ENCODE data around the gene LTF. TPM values are rescaled to one million over a fixed set of nuclear protein-coding genes. Genes with fewer than 3 reads are reported as not detected.

Gene LTF
- total RNA-seq, 1 donor from 2014 or later, result 0.53 TPM

- no peak overlapping the region for H3K27ac Mint-ChIP-seq
- no peak for DNase-seq (ENCODE audit: low spot score, unreplicated experiment)
- peaks cover 10% of the 10 kb centered on the region for H3K27me3 Mint-ChIP-seq
- TF ChIP-seq, protein P1, sequence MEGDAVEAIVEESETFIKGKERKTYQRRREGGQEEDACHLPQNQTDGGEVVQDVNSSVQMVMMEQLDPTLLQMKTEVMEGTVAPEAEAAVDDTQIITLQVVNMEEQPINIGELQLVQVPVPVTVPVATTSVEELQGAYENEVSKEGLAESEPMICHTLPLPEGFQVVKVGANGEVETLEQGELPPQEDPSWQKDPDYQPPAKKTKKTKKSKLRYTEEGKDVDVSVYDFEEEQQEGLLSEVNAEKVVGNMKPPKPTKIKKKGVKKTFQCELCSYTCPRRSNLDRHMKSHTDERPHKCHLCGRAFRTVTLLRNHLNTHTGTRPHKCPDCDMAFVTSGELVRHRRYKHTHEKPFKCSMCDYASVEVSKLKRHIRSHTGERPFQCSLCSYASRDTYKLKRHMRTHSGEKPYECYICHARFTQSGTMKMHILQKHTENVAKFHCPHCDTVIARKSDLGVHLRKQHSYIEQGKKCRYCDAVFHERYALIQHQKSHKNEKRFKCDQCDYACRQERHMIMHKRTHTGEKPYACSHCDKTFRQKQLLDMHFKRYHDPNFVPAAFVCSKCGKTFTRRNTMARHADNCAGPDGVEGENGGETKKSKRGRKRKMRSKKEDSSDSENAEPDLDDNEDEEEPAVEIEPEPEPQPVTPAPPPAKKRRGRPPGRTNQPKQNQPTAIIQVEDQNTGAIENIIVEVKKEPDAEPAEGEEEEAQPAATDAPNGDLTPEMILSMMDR (IDR thresholded peaks at IDR 0.05; ENCODE audit: unreplicated experiment), result no peak
- no peaks in the 10 kb centered on the region for H3K9me3 Mint-ChIP-seq (ENCODE audit: low read depth)
- H3K4me1 Mint-ChIP-seq (ENCODE audit: low read depth), result no peaks in the 10 kb centered on the region
- no peaks in the 10 kb centered on the region for H3K36me3 Mint-ChIP-seq (ENCODE audit: insufficient read depth)
- no peak overlapping the region for H3K4me3 Mint-ChIP-seq (ENCODE audit: low read depth)
Measured at GRCh38 chr3:46506526-46506925, 41.8 kb upstream of the LTF start.

GRCh38 chr3:46505953-46506352 lies 41.2 kb upstream of the LTF start:
- Mint-ChIP-seq H3K9me3 (ENCODE audit: low read depth) (no peaks in the 10 kb centered on the region), H3K4me1 (ENCODE audit: low read depth) (no peaks in the 10 kb centered on the region), H3K27me3 (peaks cover 12% of the 10 kb centered on the region), H3K36me3 (ENCODE audit: insufficient read depth) (no peaks in the 10 kb centered on the region), H3K4me3 (ENCODE audit: low read depth) (no peak overlapping the region), H3K27ac (no peak overlapping the region)
- TF ChIP-seq, protein P1 (IDR thresholded peaks at IDR 0.05; ENCODE audit: unreplicated experiment), result no peak
- DNase-seq (ENCODE audit: low spot score, unreplicated experiment), result no peak

- Mint-ChIP-seq H3K4me3 (ENCODE audit: low read depth) (no peak overlapping the region), H3K36me3 (ENCODE audit: insufficient read depth) (no peaks in the 10 kb centered on the region), H3K9me3 (ENCODE audit: low read depth) (no peaks in the 10 kb centered on the region), H3K27ac (no peak overlapping the region), H3K27me3 (peaks cover 12% of the 10 kb centered on the region), H3K4me1 (ENCODE audit: low read depth) (no peaks in the 10 kb centered on the region)
- DNase-seq (ENCODE audit: low spot score, unreplicated experiment), result no peak
- TF ChIP-seq, protein P1 (IDR thresholded peaks at IDR 0.05; ENCODE audit: unreplicated experiment), result no peak
Measured at GRCh38 chr3:46504789-46505188, 40.1 kb upstream of the LTF start.

DNA sequence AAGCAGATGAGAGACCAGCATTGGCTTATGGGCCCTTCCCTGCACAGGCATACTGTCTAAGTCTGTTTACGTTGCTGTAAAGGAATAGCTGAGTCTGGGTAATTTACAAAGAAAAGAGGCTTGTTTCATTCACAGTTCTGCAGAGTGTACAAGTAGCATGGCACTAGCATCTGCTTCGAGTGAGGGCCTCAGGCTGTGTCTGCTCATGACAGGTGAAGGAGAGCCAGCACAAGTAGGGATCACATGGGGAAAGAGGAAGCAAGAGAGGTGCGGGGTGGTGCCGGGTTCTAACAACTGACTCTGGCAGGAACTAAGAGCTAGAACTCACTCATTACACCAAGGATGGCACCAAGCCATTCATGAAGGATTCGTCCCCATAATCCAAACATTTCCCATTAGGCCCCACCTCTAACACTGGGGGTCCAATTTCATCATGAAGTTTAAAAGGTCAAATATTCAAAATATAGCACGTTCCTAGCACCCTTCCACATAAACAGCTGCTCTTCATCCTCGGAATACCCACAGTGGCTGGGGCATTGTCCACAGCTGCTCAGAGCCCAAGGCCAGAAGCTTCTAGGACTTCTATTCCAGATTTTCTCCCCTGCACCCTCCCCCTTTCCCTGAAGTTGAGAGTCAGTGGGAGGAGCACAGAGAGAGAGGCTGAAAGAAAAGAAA lies 38.6 kb upstream of the LTF start:
- DNase-seq (ENCODE audit: low spot score, unreplicated experiment), result no peak
- Mint-ChIP-seq H3K27ac (no peak overlapping the region), H3K4me3 (ENCODE audit: low read depth) (no peak overlapping the region), H3K27me3 (peaks cover 12% of the 10 kb centered on the region), H3K36me3 (ENCODE audit: insufficient read depth) (no peaks in the 10 kb centered on the region), H3K9me3 (ENCODE audit: low read depth) (no peaks in the 10 kb centered on the region), H3K4me1 (ENCODE audit: low read depth) (no peaks in the 10 kb centered on the region)
- TF ChIP-seq, protein P1 (IDR thresholded peaks at IDR 0.05; ENCODE audit: unreplicated experiment), result no peak

GRCh38 chr3:46501702-46502101 lies 37.0 kb upstream of the LTF start:
- Mint-ChIP-seq H3K27ac (no peak overlapping the region), H3K4me3 (ENCODE audit: low read depth) (no peak overlapping the region), H3K4me1 (ENCODE audit: low read depth) (no peaks in the 10 kb centered on the region), H3K27me3 (peaks cover 11% of the 10 kb centered on the region), H3K9me3 (ENCODE audit: low read depth) (no peaks in the 10 kb centered on the region), H3K36me3 (ENCODE audit: insufficient read depth) (no peaks in the 10 kb centered on the region)
- no peak for DNase-seq (ENCODE audit: low spot score, unreplicated experiment)
- TF ChIP-seq, protein P1 (IDR thresholded peaks at IDR 0.05; ENCODE audit: unreplicated experiment), result no peak
